ENCODE measurements around the gene SLC22A1.

GRCh38 chr6:160093061-160093460 lies 28.6 kb upstream of the SLC22A1 start:
- TF ChIP-seq JUND (IDR thresholded peaks at IDR 0.05) (no peak), CTCF (IDR thresholded peaks at IDR 0.05; ENCODE audit: low read depth, low read length, missing input control) (no peak), ATF3 (IDR thresholded peaks at IDR 0.05) (no peak), TAF1 (conservative IDR thresholded peaks at IDR 0.05) (no peak), YY1 (IDR thresholded peaks at IDR 0.05) (no peak), REST (IDR thresholded peaks at IDR 0.05) (no peak), MAX (IDR thresholded peaks at IDR 0.05) (no peak), ZBTB33 (IDR thresholded peaks at IDR 0.05) (no peak), RAD21 (IDR thresholded peaks at IDR 0.05) (no peak), GABPA (IDR thresholded peaks at IDR 0.05 in 1 of 2, conservative IDR thresholded peaks at IDR 0.05 in 1 of 2) (no peak)
